ENCODE results near the gene GBP2.

Gene GBP2

GRCh38 chr1:89125913-89126580 lies at the start of gene GBP2:
Gene GBP2, minus strand, starts transcription at chr1:89126114. Its CDS starts 4,148 bp downstream, at chr1:89121966.
- FAIRE-seq, result no peak

GRCh38 chr1:89174491-89174890 lies 48.6 kb upstream of the GBP2 start:
- no peak for DNase-seq (ENCODE audit: insufficient read length, low spot score)

More at GRCh38 chr1:89125913-89126580, at the start of gene GBP2:
- DNase-seq (ENCODE audit: insufficient read length, low spot score), result peak; percentile 63

GRCh38 chr1:89172468-89173143 lies 46.7 kb upstream of the GBP2 start:
- DNase-seq (ENCODE audit: insufficient read length, low spot score), result no peak

More at GRCh38 chr1:89174491-89174890, 48.6 kb upstream of the GBP2 start:
- no peak for FAIRE-seq

GRCh38 chr1:89171067-89171438 lies 45.1 kb upstream of the GBP2 start:
- FAIRE-seq (no peak), DNase-seq (ENCODE audit: insufficient read length, low spot score) (no peak)

More at GRCh38 chr1:89172468-89173143, 46.7 kb upstream of the GBP2 start:
- no peak for FAIRE-seq

GRCh38 chr1:89170170-89171066 lies 44.5 kb upstream of the GBP2 start:
- FAIRE-seq (no peak), DNase-seq (ENCODE audit: insufficient read length, low spot score) (no peak)

GRCh38 chr1:89169166-89169565 lies 43.3 kb upstream of the GBP2 start:
- no peak for DNase-seq (ENCODE audit: insufficient read length, low spot score)

GRCh38 chr1:89167590-89168230 lies 41.8 kb upstream of the GBP2 start:
- DNase-seq (ENCODE audit: insufficient read length, low spot score) (no peak), FAIRE-seq (no peak)

More at GRCh38 chr1:89169166-89169565, 43.3 kb upstream of the GBP2 start:
- FAIRE-seq, result no peak

GRCh38 chr1:89166705-89167104 lies 40.8 kb upstream of the GBP2 start:
- FAIRE-seq (no peak), DNase-seq (ENCODE audit: insufficient read length, low spot score) (no peak)

GRCh38 chr1:89165811-89166210 lies 39.9 kb upstream of the GBP2 start:
- DNase-seq (ENCODE audit: insufficient read length, low spot score), result no peak
- no peak for FAIRE-seq

- FAIRE-seq (no peak), DNase-seq (ENCODE audit: insufficient read length, low spot score) (no peak)
These were observed 25.1 kb upstream of the GBP2 start for GRCh38 chr1:89151047-89151446.

GRCh38 chr1:89149976-89150375 lies 24.1 kb upstream of the GBP2 start:
- DNase-seq (ENCODE audit: insufficient read length, low spot score), result no peak
- FAIRE-seq, result no peak

GRCh38 chr1:89149229-89149628 lies 23.3 kb upstream of the GBP2 start:
- FAIRE-seq (no peak), DNase-seq (ENCODE audit: insufficient read length, low spot score) (no peak)

GRCh38 chr1:89147678-89148658 lies 22.1 kb upstream of the GBP2 start:
- DNase-seq (ENCODE audit: insufficient read length, low spot score) (no peak), FAIRE-seq (no peak)

- FAIRE-seq (no peak), DNase-seq (ENCODE audit: insufficient read length, low spot score) (no peak)
These were observed 20.8 kb upstream of the GBP2 start for GRCh38 chr1:89146721-89147120.

- DNase-seq (ENCODE audit: insufficient read length, low spot score), result no peak
- FAIRE-seq, result no peak
These were observed 17.6 kb upstream of the GBP2 start for GRCh38 chr1:89143484-89143883.

- DNase-seq (ENCODE audit: insufficient read length, low spot score) (no peak), FAIRE-seq (no peak)
These were observed 16.2 kb upstream of the GBP2 start for GRCh38 chr1:89142160-89142559.

GRCh38 chr1:89133747-89134146 lies 7.8 kb upstream of the GBP2 start:
- FAIRE-seq (no peak), DNase-seq (ENCODE audit: insufficient read length, low spot score) (no peak)

GRCh38 chr1:89130716-89131115 lies 4.8 kb upstream of the GBP2 start:
- DNase-seq (ENCODE audit: insufficient read length, low spot score) (no peak), FAIRE-seq (no peak)

GRCh38 chr1:89129911-89130310 lies 4.0 kb upstream of the GBP2 start:
- FAIRE-seq (no peak), DNase-seq (ENCODE audit: insufficient read length, low spot score) (no peak)

Data from HTR-8/SVneo (cell line).